IMR-90 (cell line): ENCODE measurements around the gene CREB3L1.

ENCODE experiments used
- CEBPB ChIP-seq: IDR thresholded peaks from 2 replicates; pipeline ENCODE4 v1.6.1; 2012; ENCODE audit warnings: low read depth, low read length, improper control_type of control experiment
- NFE2L2 ChIP-seq: fragments of 150-350 bp; IDR thresholded peaks from 2 replicates; pipeline ENCODE4 v1.6.1; 2016; ENCODE audit warnings: low read depth, mild to moderate bottlenecking, low read length
- POLR2A ChIP-seq: IDR thresholded peaks from 2 replicates; pipeline ENCODE4 v1.6.1; 2012; ENCODE audit warnings: mild to moderate bottlenecking, low read depth, low read length
- RAD21 ChIP-seq: IDR thresholded peaks from 2 replicates; pipeline ENCODE4 v1.6.1; 2012; ENCODE audit warnings: low read length, improper control_type of control experiment
- SMC3 ChIP-seq: fragments of 150-350 bp; IDR thresholded peaks from 2 replicates; pipeline ENCODE4 v1.6.1; 2016; ENCODE audit warnings: low read depth, mild to moderate bottlenecking, antibody characterized with exemption, low read length, moderate library complexity
- TF ChIP-seq, protein P1 (sequence below): conservative IDR thresholded peaks from 2 replicates; pipeline ENCODE4 v1.5.1; 2012; ENCODE audit warnings: mild to moderate bottlenecking, low read depth, low read length, improper control_type of control experiment
- TF ChIP-seq, protein P2 (sequence below): fragments of 150-350 bp; IDR thresholded peaks from 2 replicates; pipeline ENCODE4 v1.6.1; 2016; ENCODE audit warnings: low read depth, mild to moderate bottlenecking, low read length, moderate library complexity, borderline replicate concordance
- TF ChIP-seq, protein P3 (sequence below): fragments of 150-350 bp; IDR thresholded peaks from 2 replicates; pipeline ENCODE4 v1.6.1; 2017; ENCODE audit warnings: mild to moderate bottlenecking, antibody characterized with exemption, low read length, low read depth

DNA sequence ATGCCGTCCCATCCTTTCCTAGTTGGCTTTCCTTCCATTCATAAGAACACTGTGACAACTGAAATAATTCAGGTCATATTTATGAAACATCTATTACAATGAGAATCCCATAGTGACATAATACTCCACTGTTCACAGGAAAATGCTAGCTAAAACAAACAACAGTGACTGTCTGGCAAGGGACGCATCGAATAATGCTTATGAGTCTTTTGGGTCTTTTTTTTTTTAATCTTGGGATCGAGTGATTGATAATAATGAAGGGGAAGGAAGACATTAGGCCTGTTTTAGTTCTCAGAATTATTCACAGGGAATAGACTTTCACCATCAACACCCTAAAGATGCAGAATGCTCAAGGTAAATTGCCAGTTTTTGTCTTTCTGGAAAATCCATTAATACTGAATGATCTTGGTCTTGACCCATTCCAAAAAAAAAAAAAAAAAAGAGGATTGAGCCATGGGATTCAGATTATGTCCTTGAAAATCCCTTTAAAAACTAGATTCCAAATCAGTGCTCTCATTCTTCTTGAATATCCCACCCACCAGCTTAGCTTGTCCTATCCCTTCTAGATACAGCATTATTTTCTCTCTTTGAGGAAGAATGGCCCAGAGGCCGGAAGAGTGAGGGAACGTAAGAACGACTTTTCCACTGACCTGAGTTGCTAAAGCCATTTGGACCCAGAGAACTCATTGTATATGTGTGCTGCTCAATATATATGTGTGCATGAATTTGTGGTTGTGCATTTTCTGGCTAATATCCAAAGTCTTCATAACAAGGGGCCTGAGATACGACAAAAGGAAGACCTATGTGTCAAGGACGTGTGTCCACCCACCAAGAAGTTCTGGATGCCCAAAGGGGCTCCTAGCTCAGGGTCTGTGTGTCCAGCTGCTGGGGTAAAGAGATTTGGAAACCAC is 35.2 kb upstream of the CREB3L1 start:
- no peak for TF ChIP-seq CEBPB
- TF ChIP-seq, protein P1, sequence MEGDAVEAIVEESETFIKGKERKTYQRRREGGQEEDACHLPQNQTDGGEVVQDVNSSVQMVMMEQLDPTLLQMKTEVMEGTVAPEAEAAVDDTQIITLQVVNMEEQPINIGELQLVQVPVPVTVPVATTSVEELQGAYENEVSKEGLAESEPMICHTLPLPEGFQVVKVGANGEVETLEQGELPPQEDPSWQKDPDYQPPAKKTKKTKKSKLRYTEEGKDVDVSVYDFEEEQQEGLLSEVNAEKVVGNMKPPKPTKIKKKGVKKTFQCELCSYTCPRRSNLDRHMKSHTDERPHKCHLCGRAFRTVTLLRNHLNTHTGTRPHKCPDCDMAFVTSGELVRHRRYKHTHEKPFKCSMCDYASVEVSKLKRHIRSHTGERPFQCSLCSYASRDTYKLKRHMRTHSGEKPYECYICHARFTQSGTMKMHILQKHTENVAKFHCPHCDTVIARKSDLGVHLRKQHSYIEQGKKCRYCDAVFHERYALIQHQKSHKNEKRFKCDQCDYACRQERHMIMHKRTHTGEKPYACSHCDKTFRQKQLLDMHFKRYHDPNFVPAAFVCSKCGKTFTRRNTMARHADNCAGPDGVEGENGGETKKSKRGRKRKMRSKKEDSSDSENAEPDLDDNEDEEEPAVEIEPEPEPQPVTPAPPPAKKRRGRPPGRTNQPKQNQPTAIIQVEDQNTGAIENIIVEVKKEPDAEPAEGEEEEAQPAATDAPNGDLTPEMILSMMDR: no peak
- no peak for TF ChIP-seq RAD21
- TF ChIP-seq, protein P2, sequence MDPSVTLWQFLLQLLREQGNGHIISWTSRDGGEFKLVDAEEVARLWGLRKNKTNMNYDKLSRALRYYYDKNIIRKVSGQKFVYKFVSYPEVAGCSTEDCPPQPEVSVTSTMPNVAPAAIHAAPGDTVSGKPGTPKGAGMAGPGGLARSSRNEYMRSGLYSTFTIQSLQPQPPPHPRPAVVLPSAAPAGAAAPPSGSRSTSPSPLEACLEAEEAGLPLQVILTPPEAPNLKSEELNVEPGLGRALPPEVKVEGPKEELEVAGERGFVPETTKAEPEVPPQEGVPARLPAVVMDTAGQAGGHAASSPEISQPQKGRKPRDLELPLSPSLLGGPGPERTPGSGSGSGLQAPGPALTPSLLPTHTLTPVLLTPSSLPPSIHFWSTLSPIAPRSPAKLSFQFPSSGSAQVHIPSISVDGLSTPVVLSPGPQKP: no peak
- TF ChIP-seq, protein P3, sequence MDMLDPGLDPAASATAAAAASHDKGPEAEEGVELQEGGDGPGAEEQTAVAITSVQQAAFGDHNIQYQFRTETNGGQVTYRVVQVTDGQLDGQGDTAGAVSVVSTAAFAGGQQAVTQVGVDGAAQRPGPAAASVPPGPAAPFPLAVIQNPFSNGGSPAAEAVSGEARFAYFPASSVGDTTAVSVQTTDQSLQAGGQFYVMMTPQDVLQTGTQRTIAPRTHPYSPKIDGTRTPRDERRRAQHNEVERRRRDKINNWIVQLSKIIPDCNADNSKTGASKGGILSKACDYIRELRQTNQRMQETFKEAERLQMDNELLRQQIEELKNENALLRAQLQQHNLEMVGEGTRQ: no peak
- TF ChIP-seq POLR2A: no peak
- TF ChIP-seq NFE2L2: no peak
- TF ChIP-seq SMC3: no peak
